G401 (cell line): Measurements from ENCODE around the gene SESN3. TPM values are rescaled to one million over a fixed set of nuclear protein-coding genes. Genes with fewer than 3 reads are reported as not detected.
A peak's percentile ranks its signal among the peaks of the same experiment; 100 is the strongest.
"Not testable (repeated sequence)": the region's sequence is repeated elsewhere in the genome, so short reads cannot be mapped to it uniquely, and the experiment has no call there.

ENCODE experiments used
- DNase-seq: peaks from one replicate; pipeline ENCODE4 v3.0.0-alpha.2; 2015; ENCODE audit warnings: low spot score
- in situ Hi-C: cut with HindIII; loops from 2 replicates; pipeline ENCODE4 v1.10.0; 2016; ENCODE audit warnings: low sequenced_read_pairs, mixed read lengths
- total RNA-seq: library from RNA; depleted of rRNA; stranded (reverse); fragments of >200 nt; shearing (Covaris generic); gene quantifications from 2 replicates; pipeline ENCODE4 v1.2.3, GENCODE V29; 2014; rRNA removed

The SESN3 gene
- total RNA-seq, 1 experiment from 2014 or later, result 1.1 TPM

- no peak for DNase-seq
- in situ Hi-C loops, result no loop called here
Observed at GRCh38 chr11:95140397-95141033, 90.5 kb downstream of the SESN3 start.

DNA sequence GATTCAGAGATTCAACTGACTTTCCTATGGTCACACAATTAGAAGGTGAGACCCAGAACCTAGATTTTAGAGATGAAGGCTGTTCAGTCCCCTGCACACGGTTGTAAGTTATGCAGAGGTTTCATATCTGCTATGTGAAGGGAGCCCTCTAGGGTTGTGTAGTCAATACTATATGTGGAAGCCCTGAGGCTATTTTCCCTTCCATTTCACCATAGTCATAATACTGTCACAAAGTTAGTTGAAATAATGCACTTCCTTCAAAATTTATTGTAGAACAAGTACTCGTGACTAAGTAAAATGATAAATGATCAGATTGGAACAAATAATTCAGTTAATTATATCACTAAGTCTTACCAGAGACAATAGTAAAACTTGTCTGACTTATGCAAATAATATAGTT lies 92.6 kb downstream of the SESN3 start:
- in situ Hi-C loops, result no loop called here
- peak; percentile 56 for DNase-seq

- in situ Hi-C loops, result no loop called here
Observed at GRCh38 chr11:95137299-95137698, 93.7 kb downstream of the SESN3 start.

DNA sequence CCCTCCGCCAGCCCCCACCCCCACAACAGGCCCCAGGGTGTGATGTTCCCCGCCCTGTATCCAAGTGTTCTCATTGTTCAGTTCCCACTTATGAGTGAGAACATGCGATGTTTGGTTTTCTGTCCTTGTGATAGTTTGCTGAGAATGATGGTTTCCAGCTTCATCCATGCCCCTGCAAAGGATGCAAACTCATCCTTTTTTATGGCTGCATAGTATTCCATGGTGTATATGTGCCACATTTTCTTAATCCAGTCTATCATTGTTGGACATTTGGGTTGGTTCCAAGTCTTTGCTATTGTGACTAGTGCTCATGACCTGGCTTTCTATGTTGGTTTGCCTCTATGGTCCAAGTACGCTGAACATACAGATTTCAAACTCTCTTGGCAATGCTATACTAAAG lies 94.3 kb downstream of the SESN3 start:
- in situ Hi-C loops, DNase-seq: not testable (repeated sequence)

More at GRCh38 chr11:95137299-95137698, 93.7 kb downstream of the SESN3 start:
- no peak for DNase-seq

DNA sequence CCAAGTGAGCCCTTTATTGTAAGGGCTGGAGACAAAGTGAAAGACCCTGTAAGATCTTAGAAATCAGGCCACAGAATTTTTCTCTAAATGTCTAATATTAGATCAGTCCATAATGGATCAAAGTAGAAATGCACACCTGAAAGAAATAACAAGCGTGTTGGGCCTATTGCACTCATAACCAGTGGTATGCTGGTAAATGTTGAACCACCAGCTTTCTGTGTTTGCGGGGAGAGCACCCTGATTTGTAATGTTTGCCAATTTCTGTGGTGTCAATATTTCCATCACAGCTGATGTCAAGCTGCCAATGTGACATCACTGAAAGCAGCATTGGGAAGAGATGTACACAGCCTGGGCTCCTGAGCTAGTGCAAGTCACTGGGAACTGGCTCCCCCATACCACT lies 95.1 kb downstream of the SESN3 start:
- in situ Hi-C loops, result no loop called here
- no peak for DNase-seq

GRCh38 chr11:95135155-95135554 lies 95.8 kb downstream of the SESN3 start:
- DNase-seq, result peak; percentile 31
- in situ Hi-C loops, result no loop called here

- DNase-seq, result peak; percentile 31
- in situ Hi-C loops, result no loop called here
Observed at GRCh38 chr11:95134491-95134890, 96.5 kb downstream of the SESN3 start.

GRCh38 chr11:95132956-95133355 lies 98.0 kb downstream of the SESN3 start:
- in situ Hi-C loops, result no loop called here
- peak; percentile 49 for DNase-seq

GRCh38 chr11:95128602-95129001 lies 102.4 kb downstream of the SESN3 start:
- in situ Hi-C loops, result no loop called here
- no peak for DNase-seq

GRCh38 chr11:95123556-95123955 lies 107.4 kb downstream of the SESN3 start:
- in situ Hi-C loops, result no loop called here

DNA sequence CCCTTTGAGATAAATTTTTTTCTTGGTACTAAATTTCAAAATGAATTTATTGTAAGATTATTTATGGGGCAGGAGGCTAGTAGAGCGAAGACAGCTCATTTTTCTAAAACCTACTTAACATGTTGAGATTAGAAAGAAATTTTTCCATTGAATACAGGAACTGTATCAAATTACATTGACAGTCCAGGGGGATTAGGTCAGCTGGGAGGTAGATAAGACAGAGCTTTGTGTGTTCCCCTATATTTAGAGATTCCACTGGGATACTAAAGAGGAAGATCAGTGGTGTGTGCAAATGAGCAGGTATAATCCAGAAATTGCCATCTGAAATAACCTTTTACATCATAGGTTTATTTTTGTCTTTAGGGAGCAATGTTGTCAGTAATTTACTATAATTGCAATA lies 109.3 kb downstream of the SESN3 start:
- in situ Hi-C loops, result no loop called here
- DNase-seq, result no peak

More at GRCh38 chr11:95123556-95123955, 107.4 kb downstream of the SESN3 start:
- DNase-seq, result no peak

GRCh38 chr11:95119361-95120060 lies 111.5 kb downstream of the SESN3 start:
- in situ Hi-C loops, result no loop called here
- no peak for DNase-seq

DNA sequence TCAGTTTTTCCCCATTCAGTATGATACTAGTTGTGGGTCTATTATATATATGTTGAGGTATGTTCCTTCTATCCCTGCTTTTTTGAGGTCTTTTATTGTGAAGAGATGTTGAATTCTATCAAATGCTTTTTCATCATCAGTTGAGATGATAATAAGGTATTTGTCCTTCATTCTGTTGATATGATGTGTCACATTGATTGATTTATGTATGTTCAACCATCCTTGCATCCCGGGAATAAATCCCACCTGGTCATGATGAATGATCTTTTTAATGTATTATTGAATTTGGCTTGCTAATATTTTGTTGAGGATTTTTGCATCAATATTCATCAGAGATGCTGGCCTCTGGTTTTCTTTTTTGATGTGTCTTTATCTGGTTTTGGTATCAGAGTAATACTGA lies 115.4 kb downstream of the SESN3 start:
- in situ Hi-C loops, result no loop called here

More for the DNA sequence above, 115.4 kb downstream of the SESN3 start:
- no peak for DNase-seq

Other genes starting within 250 kb of the SESN3 start
- 0.20 TPM in 1 of 2 replicates, not detected in the other for gene KDM4E, start 205.9 kb downstream of the SESN3 start, total RNA-seq
- gene KDM4F, start 181.8 kb downstream of the SESN3 start, total RNA-seq, result 0.06 TPM in 1 of 2 replicates, not detected in the other
- 24.3 and 26.4 TPM in 2 replicates for gene SRSF8, start 164.3 kb downstream of the SESN3 start, total RNA-seq
- 0.64 and 1.2 TPM in 2 replicates for gene ENDOD1, start 141.4 kb downstream of the SESN3 start, total RNA-seq